Colonic mucosa (tissue), 4 donors: ENCODE measurements around the gene ETFA. TPM values are rescaled to one million over a fixed set of nuclear protein-coding genes. Genes with fewer than 3 reads are reported as not detected.

Experiments
- DNase-seq: peaks from one replicate; pipeline ENCODE4 v3.0.0-alpha.2; 2020
- H3K27ac ChIP-seq: fragments of 200-600 bp; one replicate; pipeline ENCODE4 v1.8.0; 2021
- H3K27me3 ChIP-seq: fragments of 200-600 bp; one replicate; pipeline ENCODE4 v1.8.0; 2021
- H3K36me3 ChIP-seq: fragments of 200-600 bp; one replicate; pipeline ENCODE4 v1.8.0; 2021
- H3K4me1 ChIP-seq: fragments of 200-600 bp; one replicate; pipeline ENCODE4 v1.8.0; 2021; ENCODE audit warnings: mild to moderate bottlenecking
- H3K4me3 ChIP-seq: fragments of 200-600 bp; one replicate; pipeline ENCODE4 v1.8.0; 2021
- H3K9ac ChIP-seq, 2 donors: one replicate each; pipeline ENCODE4 v1.7.0; 2013; ENCODE audit warnings: control low read depth in 2 of 2, low read depth in 2 of 2, low read length in 2 of 2
- H3K9me3 ChIP-seq: fragments of 200-600 bp; one replicate; pipeline ENCODE4 v1.8.0; 2021
- intact Hi-C: fragments of 100-400 bp; cut with DNase I; formaldehyde crosslinking; loops from one replicate; pipeline ENCODE4 v1.14.1; 2022
- total RNA-seq, 2 donors: library from RNA; stranded (reverse); fragmentation: NEBNext Ultra II Directional in 1 of 2; extraction: Animal tissue kit (Norgen Biotek cat#: 25700) in 1 of 2; gene quantifications; one replicate each; pipeline ENCODE4 v1.2.1, GENCODE V29; 2021
- TF ChIP-seq, protein P1 (sequence below): fragments of 200-600 bp; IDR thresholded peaks from one replicate; pipeline ENCODE4 v1.8.0; 2022; ENCODE audit warnings: antibody characterized with exemption, mild to moderate bottlenecking
- donor health status: healthy.
- donor health status: DM: no; HTN: no; CAD: no.
- donor health status: DM: no; HTN: no; CAD: no.

Gene ETFA
- total RNA-seq, 2 donors from 2014 or later, result 300 to 366 TPM

DNA sequence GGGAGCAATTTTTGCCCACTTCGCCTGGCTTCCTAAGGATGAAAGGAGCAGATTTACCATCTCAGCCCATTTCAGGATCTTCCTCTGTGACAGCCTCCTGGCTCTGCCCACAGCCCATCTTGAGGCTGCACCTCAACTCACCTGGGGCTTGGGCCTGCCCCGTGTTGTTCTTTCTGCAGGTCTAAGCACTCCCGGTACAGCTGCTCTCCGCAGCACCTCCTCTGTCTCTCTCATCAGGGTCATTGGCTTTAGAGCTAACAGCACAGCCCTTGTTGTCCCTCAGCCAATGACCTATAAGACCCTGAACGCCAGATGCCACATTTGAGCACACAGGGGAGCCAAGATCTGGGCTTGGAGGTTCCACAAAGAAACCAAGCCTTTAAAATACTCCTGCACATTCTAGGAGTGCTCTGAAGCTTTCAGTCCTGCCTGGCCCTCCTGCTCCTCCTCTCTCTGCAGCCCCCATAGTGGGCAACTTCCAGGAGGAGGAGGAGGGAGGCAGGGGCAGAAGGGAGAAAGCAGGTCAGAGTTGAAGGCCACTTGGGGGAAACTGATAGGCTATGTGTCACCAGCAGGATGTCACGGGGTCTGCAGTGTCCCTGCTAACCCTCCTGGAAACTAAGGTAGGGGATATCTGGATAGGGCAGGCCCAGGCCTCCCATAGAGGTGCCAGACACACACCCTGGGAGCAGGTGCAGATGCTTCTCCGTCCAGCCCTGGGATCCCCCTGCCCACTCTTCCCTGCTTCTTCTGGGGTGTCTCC, 115.6 kb downstream of the ETFA start:
- Histone ChIP-seq H3K27me3 (no peaks in the 10 kb centered on the region), H3K27ac (no peak overlapping the region), H3K4me1 (peaks cover 19% of the 10 kb centered on the region), H3K9me3 (no peaks in the 10 kb centered on the region), H3K9ac (no peak overlapping the region), H3K4me3 (no peak overlapping the region), H3K36me3 (no peaks in the 10 kb centered on the region)
- no peak for DNase-seq
- intact Hi-C loops, result no loop called here
- TF ChIP-seq, protein P1, sequence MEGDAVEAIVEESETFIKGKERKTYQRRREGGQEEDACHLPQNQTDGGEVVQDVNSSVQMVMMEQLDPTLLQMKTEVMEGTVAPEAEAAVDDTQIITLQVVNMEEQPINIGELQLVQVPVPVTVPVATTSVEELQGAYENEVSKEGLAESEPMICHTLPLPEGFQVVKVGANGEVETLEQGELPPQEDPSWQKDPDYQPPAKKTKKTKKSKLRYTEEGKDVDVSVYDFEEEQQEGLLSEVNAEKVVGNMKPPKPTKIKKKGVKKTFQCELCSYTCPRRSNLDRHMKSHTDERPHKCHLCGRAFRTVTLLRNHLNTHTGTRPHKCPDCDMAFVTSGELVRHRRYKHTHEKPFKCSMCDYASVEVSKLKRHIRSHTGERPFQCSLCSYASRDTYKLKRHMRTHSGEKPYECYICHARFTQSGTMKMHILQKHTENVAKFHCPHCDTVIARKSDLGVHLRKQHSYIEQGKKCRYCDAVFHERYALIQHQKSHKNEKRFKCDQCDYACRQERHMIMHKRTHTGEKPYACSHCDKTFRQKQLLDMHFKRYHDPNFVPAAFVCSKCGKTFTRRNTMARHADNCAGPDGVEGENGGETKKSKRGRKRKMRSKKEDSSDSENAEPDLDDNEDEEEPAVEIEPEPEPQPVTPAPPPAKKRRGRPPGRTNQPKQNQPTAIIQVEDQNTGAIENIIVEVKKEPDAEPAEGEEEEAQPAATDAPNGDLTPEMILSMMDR, result no peak

DNA sequence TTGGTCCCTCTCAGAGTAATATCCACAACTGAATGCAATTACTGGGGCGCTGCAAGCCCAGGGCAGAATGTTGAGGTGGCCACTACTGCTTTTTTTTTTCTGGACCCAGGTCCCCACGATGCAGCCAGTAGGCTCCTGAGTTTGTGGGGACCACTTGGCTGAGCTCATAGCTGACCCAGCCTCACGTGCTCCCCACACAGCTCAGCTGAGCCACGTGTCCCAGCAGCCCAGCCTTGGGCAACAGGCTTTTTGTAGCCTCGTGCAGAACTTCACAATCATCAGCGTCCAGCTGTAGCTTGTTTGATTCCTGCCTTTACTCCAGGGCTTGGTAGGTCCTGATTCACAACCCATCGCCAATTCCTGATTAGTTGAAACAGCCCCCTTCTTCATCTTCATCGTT, 117.3 kb downstream of the ETFA start:
- no peak for DNase-seq
- Histone ChIP-seq H3K9ac (no peak overlapping the region), H3K4me1 (peaks cover 19% of the 10 kb centered on the region), H3K4me3 (no peak overlapping the region), H3K27me3 (no peaks in the 10 kb centered on the region), H3K27ac (no peak overlapping the region), H3K9me3 (no peaks in the 10 kb centered on the region), H3K36me3 (no peaks in the 10 kb centered on the region)
- TF ChIP-seq, protein P1, result no peak
- intact Hi-C loops, result no loop called here

DNA sequence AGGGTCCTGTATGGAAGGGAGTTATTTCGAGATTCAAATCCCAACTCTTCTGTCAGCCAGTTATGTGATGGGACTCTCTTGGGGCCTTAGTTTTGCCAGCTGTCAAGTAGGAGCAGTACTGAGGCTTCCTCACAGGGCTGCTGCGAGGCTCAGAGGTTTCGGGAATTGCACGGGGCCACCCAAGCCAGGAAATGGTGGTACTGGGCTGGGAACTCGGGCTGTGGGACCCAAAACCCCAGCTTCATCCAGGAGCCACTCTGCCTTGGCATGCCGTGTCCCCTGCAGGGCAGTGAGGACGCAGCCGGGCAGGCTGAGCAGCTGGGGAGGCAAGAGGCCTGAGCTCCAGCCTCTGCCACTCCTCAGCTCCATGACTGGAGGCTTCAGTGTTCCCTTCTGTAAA, 118.6 kb downstream of the ETFA start:
- Histone ChIP-seq H3K4me3 (no peak overlapping the region), H3K9me3 (no peaks in the 10 kb centered on the region), H3K36me3 (no peaks in the 10 kb centered on the region), H3K27ac (no peak overlapping the region), H3K27me3 (no peaks in the 10 kb centered on the region), H3K4me1 (peaks cover 17% of the 10 kb centered on the region), H3K9ac (no peak overlapping the region)
- no peak for DNase-seq
- intact Hi-C loops, result no loop called here
- TF ChIP-seq, protein P1, result no peak

DNA sequence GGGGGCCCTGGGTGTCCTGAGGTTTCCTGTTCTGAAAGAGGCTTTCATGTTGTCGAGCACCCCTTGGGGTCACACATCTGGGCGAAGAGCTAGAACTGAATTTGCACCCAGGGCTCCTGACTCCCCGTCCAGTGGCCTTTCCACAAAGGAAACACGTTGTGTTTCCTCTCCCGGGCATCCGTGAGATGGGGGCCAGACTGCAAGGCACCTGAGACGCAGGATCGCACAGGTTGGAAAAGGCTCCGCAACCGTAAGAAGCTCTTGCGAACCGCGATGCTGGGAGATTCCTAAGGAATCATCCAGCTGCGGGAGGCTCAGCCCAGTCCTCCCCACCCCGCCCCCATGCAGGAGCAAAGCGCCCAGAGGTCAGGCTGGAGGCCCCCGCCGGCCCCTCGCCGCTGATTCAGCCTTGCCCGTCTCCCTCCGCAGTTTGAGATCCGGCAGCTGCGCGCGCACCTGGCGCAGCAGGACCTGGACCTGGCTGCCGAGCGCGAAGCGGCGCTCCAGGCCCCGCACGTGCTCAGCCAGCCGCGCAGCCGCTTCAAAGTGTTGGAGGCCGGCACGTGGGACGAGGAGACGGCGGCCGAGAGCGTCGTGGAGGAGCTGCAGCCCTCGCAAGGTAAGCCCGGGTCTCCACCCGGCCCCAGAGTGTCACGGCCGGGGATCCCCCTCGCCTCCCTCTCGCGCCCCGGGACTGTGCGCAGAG, 119.6 kb downstream of the ETFA start:
- intact Hi-C loops, result loop anchor here (2.0 kb wide), 1 partner anchor 141 kb away; no protein-coding TSS in a partner anchor
- no peak for DNase-seq
- no peaks in the 10 kb centered on the region for H3K36me3 ChIP-seq
- H3K27me3 ChIP-seq, result no peaks in the 10 kb centered on the region
- TF ChIP-seq, protein P1, result no peak
- H3K4me1 ChIP-seq, result peaks cover 9% of the 10 kb centered on the region
- no peaks in the 10 kb centered on the region for H3K9me3 ChIP-seq
- no peak overlapping the region for H3K9ac ChIP-seq
- H3K4me3 ChIP-seq, result no peak overlapping the region
- H3K27ac ChIP-seq, result no peak overlapping the region

DNA sequence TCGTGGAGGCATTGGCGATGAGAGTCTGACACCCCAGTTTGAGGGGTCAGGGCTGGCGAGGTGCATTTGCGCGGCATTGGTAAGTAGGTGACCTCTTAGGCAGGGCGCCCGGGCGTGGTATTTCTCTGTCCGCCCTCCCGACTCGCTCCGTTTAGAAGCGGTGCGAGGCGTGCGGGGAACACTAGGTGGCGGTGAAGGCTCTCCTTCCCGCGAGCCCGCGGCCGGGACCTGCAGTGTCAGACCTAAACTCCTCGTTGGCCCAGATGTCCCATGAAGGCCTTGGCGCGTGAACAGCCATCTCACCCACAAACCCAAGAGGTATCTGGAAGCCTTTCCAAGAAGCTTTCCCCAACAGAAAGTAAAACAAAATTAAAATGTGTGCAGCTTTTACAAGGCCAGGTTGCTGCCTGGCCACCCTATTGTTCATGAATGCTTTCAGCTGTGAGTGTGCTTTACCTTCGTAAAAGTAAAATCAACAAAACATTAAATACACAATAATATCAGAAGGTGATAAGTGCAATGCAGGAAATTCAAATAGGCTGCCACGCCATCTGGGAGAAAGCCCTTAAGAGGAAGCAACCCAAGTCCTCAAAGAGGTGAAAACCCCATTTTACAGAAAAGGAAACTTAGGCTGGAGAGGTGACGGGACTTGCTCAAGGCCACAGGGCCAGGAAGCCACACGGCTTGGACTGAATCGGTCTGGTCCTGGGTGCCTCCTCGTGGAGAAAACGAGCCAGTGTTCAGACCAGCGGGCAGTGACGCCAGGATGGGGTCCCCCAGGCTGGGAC, 120.3 kb downstream of the ETFA start:
- H3K9ac ChIP-seq, result no peak overlapping the region
- intact Hi-C loops, result loop anchor here (2.0 kb wide), 1 partner anchor 142 kb away; no protein-coding TSS in a partner anchor
- no peak overlapping the region for H3K27ac ChIP-seq
- H3K36me3 ChIP-seq, result no peaks in the 10 kb centered on the region
- H3K9me3 ChIP-seq, result no peaks in the 10 kb centered on the region
- H3K4me3 ChIP-seq, result no peak overlapping the region
- H3K4me1 ChIP-seq, result peaks cover 8% of the 10 kb centered on the region
- TF ChIP-seq, protein P1, result peak; percentile 69
- no peaks in the 10 kb centered on the region for H3K27me3 ChIP-seq
- DNase-seq, result peak; percentile 87
